Measurements from ENCODE around the gene L3MBTL3. TPM values are rescaled to one million over a fixed set of nuclear protein-coding genes. Genes with fewer than 3 reads are reported as not detected.

L3MBTL3 gene
- total RNA-seq, 2 experiments from 2014 or later, result 15.4 to 25.6 TPM

DNA sequence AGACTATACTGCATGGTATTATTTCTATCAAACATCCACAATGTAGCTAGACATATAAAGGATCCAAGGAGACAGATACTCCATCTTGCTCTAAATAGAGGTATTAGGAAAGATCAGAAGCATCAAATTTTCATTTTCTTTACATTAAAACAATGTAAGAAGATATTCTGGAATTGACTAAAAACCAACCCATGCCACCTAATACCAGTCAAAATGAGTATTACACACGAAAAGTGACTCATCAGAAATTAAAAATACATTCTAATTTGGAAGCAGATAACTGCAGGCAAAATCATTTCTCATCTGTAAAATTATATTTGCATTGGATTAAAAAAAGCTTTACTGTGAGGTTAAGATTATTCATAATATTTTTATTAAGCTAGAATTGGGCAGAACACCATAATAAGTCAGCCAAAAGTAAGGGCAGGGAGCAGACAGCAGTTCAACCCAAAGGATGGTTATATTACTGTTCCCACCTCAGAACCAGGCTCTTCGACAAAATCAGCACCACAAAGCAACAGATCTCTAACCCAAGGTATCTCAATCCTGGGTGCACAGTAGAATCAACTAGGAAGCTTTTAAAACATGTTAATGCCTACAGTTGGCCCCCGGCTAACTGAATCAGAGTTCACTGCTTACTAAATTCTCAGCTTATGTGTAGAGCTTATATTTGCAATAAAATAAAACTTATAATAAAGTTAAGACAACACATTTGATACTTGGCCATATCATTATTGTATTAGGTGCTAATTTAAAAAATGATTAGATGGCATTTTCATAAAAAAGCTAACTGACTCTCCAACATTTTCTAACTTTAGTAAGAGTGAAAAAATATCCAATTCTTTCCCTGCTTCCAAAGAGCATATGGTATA, 169.2 kb downstream of the L3MBTL3 start:
- Mint-ChIP-seq H3K36me3 (peaks cover 65% of the 10 kb centered on the region), H3K9me3 (ENCODE audit: low read depth) (peaks cover 4% of the 10 kb centered on the region), H3K27ac (peak overlapping the region; percentile 59), H3K4me3 (no peak overlapping the region), H3K4me1 (peaks cover 57% of the 10 kb centered on the region), H3K27me3 (no peaks in the 10 kb centered on the region)
- CTCF ChIA-PET, result interaction anchor here (0.6 to 2.1 kb wide), 6 partner anchors 23 to 567 kb away, joined by 3 to 6 read pairs (median 4); no protein-coding TSS in a partner anchor
- DNase-seq (no peak), ATAC-seq (peak; percentile 38)

GRCh38 chr6:130188207-130188899, 170.0 kb downstream of the L3MBTL3 start:
- Mint-ChIP-seq H3K36me3 (peaks cover 66% of the 10 kb centered on the region), H3K27ac (peak overlapping the region; percentile 39), H3K4me3 (no peak overlapping the region), H3K27me3 (no peaks in the 10 kb centered on the region), H3K4me1 (peaks cover 50% of the 10 kb centered on the region), H3K9me3 (ENCODE audit: low read depth) (peaks cover 4% of the 10 kb centered on the region)
- CTCF ChIA-PET, result interaction anchor here (0.6 to 2.1 kb wide), 5 partner anchors 19 to 566 kb away, joined by 3 to 6 read pairs (median 5); no protein-coding TSS in a partner anchor
- no peak for DNase-seq
- ATAC-seq, result no peak

- Mint-ChIP-seq H3K4me3 (no peak overlapping the region), H3K4me1 (peaks cover 42% of the 10 kb centered on the region), H3K27me3 (no peaks in the 10 kb centered on the region), H3K36me3 (peaks cover 66% of the 10 kb centered on the region), H3K27ac (no peak overlapping the region), H3K9me3 (ENCODE audit: low read depth) (peaks cover 4% of the 10 kb centered on the region)
- DNase-seq (no peak), ATAC-seq (no peak)
- CTCF ChIA-PET, result no interaction called here
Observed at GRCh38 chr6:130189531-130190397, 171.4 kb downstream of the L3MBTL3 start.

Other genes starting within 250 kb of the L3MBTL3 start
- under 1 TPM; 0.73 to 0.99 TPM for gene TMEM244, start 157.3 kb upstream of the L3MBTL3 start, total RNA-seq
- gene SAMD3, start 204.4 kb downstream of the L3MBTL3 start, total RNA-seq, result 10 to 100 TPM; 14.3 to 47.9 TPM

Data from activated CD8-positive, alpha-beta memory T cell treated with anti-CD3 and anti-CD28 coated beads, Interleukin-2, amount 10 ng/mL, durations not matched to agents 7 days and 5 days (primary cell).